ENCODE data around the gene COQ9.

DNA sequence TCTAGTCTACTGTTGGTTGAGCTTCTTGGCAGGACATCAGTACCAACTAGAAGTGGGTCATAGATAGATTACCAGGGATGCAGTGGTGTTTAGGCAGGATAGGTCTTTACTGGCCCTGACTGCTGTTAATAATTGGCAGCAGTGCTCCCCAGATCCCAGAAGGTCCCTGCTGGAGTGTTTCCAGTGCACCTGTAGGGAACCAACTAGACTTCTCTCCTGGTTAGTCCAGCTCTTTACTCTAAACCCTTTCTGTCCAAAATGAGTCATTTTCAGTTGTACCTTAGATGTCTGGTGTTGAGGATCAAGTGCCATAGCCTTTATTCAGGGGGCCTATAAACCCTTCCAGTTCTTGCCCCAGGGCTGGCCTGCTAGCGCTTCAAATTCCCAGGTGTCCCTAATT is 23.9 kb downstream of the COQ9 start:
- TF ChIP-seq, protein P1, sequence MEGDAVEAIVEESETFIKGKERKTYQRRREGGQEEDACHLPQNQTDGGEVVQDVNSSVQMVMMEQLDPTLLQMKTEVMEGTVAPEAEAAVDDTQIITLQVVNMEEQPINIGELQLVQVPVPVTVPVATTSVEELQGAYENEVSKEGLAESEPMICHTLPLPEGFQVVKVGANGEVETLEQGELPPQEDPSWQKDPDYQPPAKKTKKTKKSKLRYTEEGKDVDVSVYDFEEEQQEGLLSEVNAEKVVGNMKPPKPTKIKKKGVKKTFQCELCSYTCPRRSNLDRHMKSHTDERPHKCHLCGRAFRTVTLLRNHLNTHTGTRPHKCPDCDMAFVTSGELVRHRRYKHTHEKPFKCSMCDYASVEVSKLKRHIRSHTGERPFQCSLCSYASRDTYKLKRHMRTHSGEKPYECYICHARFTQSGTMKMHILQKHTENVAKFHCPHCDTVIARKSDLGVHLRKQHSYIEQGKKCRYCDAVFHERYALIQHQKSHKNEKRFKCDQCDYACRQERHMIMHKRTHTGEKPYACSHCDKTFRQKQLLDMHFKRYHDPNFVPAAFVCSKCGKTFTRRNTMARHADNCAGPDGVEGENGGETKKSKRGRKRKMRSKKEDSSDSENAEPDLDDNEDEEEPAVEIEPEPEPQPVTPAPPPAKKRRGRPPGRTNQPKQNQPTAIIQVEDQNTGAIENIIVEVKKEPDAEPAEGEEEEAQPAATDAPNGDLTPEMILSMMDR (conservative IDR thresholded peaks at IDR 0.05 in 1 of 2, IDR thresholded peaks at IDR 0.05 in 1 of 2; ENCODE audit: low read depth in 1 of 2, low read length in 2 of 2), result no peak
- no peak for TF ChIP-seq EZH2 (IDR thresholded peaks at IDR 0.05; ENCODE audit: low read length, missing control alignments)

Data from fibroblast of lung (primary cell).